HepG2 (cell line): Measurements from ENCODE around the gene PIGW. TPM values are rescaled to one million over a fixed set of nuclear protein-coding genes. Genes with fewer than 3 reads are reported as not detected.

Source experiments
- CAMTA2 ChIP-seq: sonication (generic); formaldehyde crosslinking; IDR thresholded peaks from 2 replicates; pipeline ENCODE4 v1.4.0; 2020; ENCODE audit warnings: mild to moderate bottlenecking, missing genetic modification reagents, borderline replicate concordance
- FOXA1 ChIP-seq, 2 experiments: fragments of 450-650 bp in 1 of 2; sonication (generic) in 1 of 2; formaldehyde crosslinking in 1 of 2; IDR thresholded peaks; 2 replicates each; pipeline versions ENCODE4 v1.4.0 to v1.6.1; 2016 to 2020; ENCODE audit warnings: missing genetic modification reagents in 1 of 2
- FOXK1 ChIP-seq: sonication (generic); formaldehyde crosslinking; IDR thresholded peaks from 2 replicates; pipeline ENCODE4 v1.4.0; 2020; ENCODE audit warnings: low read depth, missing genetic modification reagents, borderline replicate concordance
- IKZF1 ChIP-seq: fragments of 450-650 bp; IDR thresholded peaks from 2 replicates; pipeline ENCODE4 v1.7.1; 2016
- KLF13 ChIP-seq: sonication (generic); formaldehyde crosslinking; IDR thresholded peaks from 2 replicates; pipeline ENCODE4 v1.4.0; 2020; ENCODE audit warnings: mild to moderate bottlenecking, missing genetic modification reagents
- KLF15 ChIP-seq: sonication (generic); formaldehyde crosslinking; IDR thresholded peaks from 2 replicates; pipeline ENCODE4 v1.8.1; 2023; ENCODE audit warnings: borderline replicate concordance, mild to moderate bottlenecking, inconsistent platforms, missing genetic modification reagents, mixed read lengths
- MED8 ChIP-seq: sonication (generic); formaldehyde crosslinking; IDR thresholded peaks from 2 replicates; pipeline ENCODE4 v1.8.1; 2023; ENCODE audit warnings: mild to moderate bottlenecking, missing genetic modification reagents; ENCODE audit not compliant: insufficient replicate concordance
- MTF2 ChIP-seq: sonication (generic); formaldehyde crosslinking; IDR thresholded peaks from 2 replicates; pipeline ENCODE4 v1.5.0; 2020; ENCODE audit warnings: missing genetic modification reagents, borderline replicate concordance
- MXI1 ChIP-seq: IDR thresholded peaks from 3 replicates; pipeline ENCODE4 v1.6.1; 2012; ENCODE audit warnings: low read depth, low read length, inconsistent platforms, borderline replicate concordance
- NFKBIZ ChIP-seq: IDR thresholded peaks from 2 replicates; pipeline ENCODE4 v1.6.1; 2018; ENCODE audit warnings: missing genetic modification reagents, missing compliant biosample characterization
- RFXANK ChIP-seq: IDR thresholded peaks from 2 replicates; pipeline ENCODE4 v1.6.1; 2016
- RXRB ChIP-seq: IDR thresholded peaks from 2 replicates; pipeline ENCODE4 v1.6.1; 2016; ENCODE audit warnings: borderline replicate concordance, missing genetic modification reagents, missing compliant biosample characterization
- SRF ChIP-seq: IDR thresholded peaks from 2 replicates; pipeline ENCODE4 v1.6.1; 2011; ENCODE audit warnings: mild to moderate bottlenecking, low read depth, low read length, moderate library complexity
- SRSF1 ChIP-seq: fragments of 200-400 bp; formaldehyde crosslinking; optimal IDR thresholded peaks from 2 replicates; pipeline ENCODE3; 2017; ENCODE audit warnings: mild to moderate bottlenecking, low read depth, low read length, moderate library complexity
- TFAP4 ChIP-seq: sonication (generic); IDR thresholded peaks from 2 replicates; pipeline ENCODE4 v1.6.1; 2016; ENCODE audit warnings: low read depth, borderline replicate concordance
- TMF1 ChIP-seq: sonication (generic); formaldehyde crosslinking; IDR thresholded peaks from 2 replicates; pipeline ENCODE4 v1.8.1; 2022; ENCODE audit warnings: low read depth, missing genetic modification reagents
- ZBTB3 ChIP-seq: sonication (generic); formaldehyde crosslinking; IDR thresholded peaks from 2 replicates; pipeline ENCODE4 v1.4.0; 2020; ENCODE audit warnings: low read depth, mild to moderate bottlenecking, moderate library complexity, missing genetic modification reagents, borderline replicate concordance
- ZNF143 ChIP-seq: sonication (generic); formaldehyde crosslinking; IDR thresholded peaks from 2 replicates; pipeline ENCODE4 v1.4.0; 2020; ENCODE audit warnings: missing genetic modification reagents
- ZNF263 ChIP-seq: sonication (generic); formaldehyde crosslinking; IDR thresholded peaks from 2 replicates; pipeline ENCODE4 v1.4.0; 2020; ENCODE audit warnings: missing genetic modification reagents
- ZNF280D ChIP-seq: sonication (generic); formaldehyde crosslinking; IDR thresholded peaks from 2 replicates; pipeline ENCODE4 v1.5.1; 2020; ENCODE audit warnings: mild to moderate bottlenecking, missing genetic modification reagents
- ZNF557 ChIP-seq: sonication (generic); formaldehyde crosslinking; IDR thresholded peaks from 2 replicates; pipeline ENCODE4 v1.4.0; 2020; ENCODE audit warnings: missing genetic modification reagents
- ZNF703 ChIP-seq: sonication (generic); formaldehyde crosslinking; IDR thresholded peaks from 2 replicates; pipeline ENCODE4 v1.5.1; 2020; ENCODE audit warnings: missing genetic modification reagents, mild to moderate bottlenecking, moderate library complexity, borderline replicate concordance
- ZNF749 ChIP-seq: sonication (generic); formaldehyde crosslinking; IDR thresholded peaks from 2 replicates; pipeline ENCODE4 v1.8.0; 2022; ENCODE audit warnings: mild to moderate bottlenecking, missing genetic modification reagents, moderate library complexity, borderline replicate concordance
- ZSCAN25 ChIP-seq: sonication (generic); formaldehyde crosslinking; IDR thresholded peaks from 2 replicates; pipeline ENCODE4 v1.8.0; 2022; ENCODE audit warnings: mild to moderate bottlenecking, missing genetic modification reagents
- polyA plus RNA-seq, 8 experiments: library from polyadenylated mRNA; depleted of rRNA in 3 of 8; stranded (reverse) in 7 of 8; unstranded in 1 of 8; fragments of >200 nt; fragmentation: Illumina TruSeq in 4 of 8; extraction: Trizol in 4 of 8; gene quantifications; 2 replicates each; pipeline versions ENCODE4 v1.2.1 to v1.2.3, GENCODE V29; 2011 to 2016; ENCODE audit warnings: low read depth in 4 of 8, missing spikeins in 1 of 8, mixed read lengths in 1 of 8; ENCODE audit not compliant: insufficient read depth in 1 of 8
- total RNA-seq, 5 experiments: library from RNA; depleted of rRNA; stranded (reverse); fragments of >200 nt; fragmentation: Illumina TruSeq; extraction: Trizol; gene quantifications; 2 replicates each; pipeline ENCODE4 v1.2.3, GENCODE V29; 2016; ENCODE audit warnings: low read depth in 1 of 5
- TF ChIP-seq, protein P1 (sequence below): IDR thresholded peaks from 2 replicates; pipeline ENCODE4 v1.6.1; 2012; ENCODE audit warnings: low read depth, low read length, improper control_type of control experiment

Gene PIGW
- total and polyA plus RNA-seq, 2 of the 13 experiments (the other 11 are each of a cell fraction or from before 2014, with no cell fraction given) = 9.0 to 24.0 TPM

GRCh38 chr17:36533935-36534839 is 600 bp upstream of the PIGW start (continued):
- TF ChIP-seq ZNF143 (CRISPR knock-in tag) (no peak; the same call in 1 of the 2 replicates), ZNF703 (CRISPR knock-in tag) (0 out of 2 replicates have a peak, but pooled peaks have one; percentile 18), FOXK1 (CRISPR knock-in tag) (no peak), IKZF1 (no peak), NFKBIZ (CRISPR knock-in tag) (no peak; the same call in 1 of the 2 replicates), MED8 (CRISPR knock-in tag) (no peak), KLF15 (CRISPR knock-in tag) (no peak), MTF2 (CRISPR knock-in tag) (no peak; the same call in 1 of the 2 replicates), RXRB (CRISPR knock-in tag) (peak; percentile 12; the same call in 1 of the 2 replicates), SRSF1 (no peak), ZNF749 (CRISPR knock-in tag) (no peak), ZBTB3 (CRISPR knock-in tag) (no peak), RFXANK (CRISPR knock-in tag) (no peak), ZNF263 (CRISPR knock-in tag) (no peak), ZSCAN25 (CRISPR knock-in tag) (no peak), KLF13 (CRISPR knock-in tag) (no peak), FOXA1 (IDR thresholded peaks at IDR 0.05) (no peak), FOXA1 (CRISPR knock-in tag; IDR thresholded peaks at IDR 0.05) (no peak), MXI1 (0 out of 3 replicates have a peak, but pooled peaks have one; percentile 37), ZNF557 (CRISPR knock-in tag) (no peak), TFAP4 (peak; percentile 75; the same call in 1 of the 2 replicates), CAMTA2 (CRISPR knock-in tag) (no peak), ZNF280D (CRISPR knock-in tag) (no peak), TMF1 (no peak), SRF (no peak)
- TF ChIP-seq, protein P1, sequence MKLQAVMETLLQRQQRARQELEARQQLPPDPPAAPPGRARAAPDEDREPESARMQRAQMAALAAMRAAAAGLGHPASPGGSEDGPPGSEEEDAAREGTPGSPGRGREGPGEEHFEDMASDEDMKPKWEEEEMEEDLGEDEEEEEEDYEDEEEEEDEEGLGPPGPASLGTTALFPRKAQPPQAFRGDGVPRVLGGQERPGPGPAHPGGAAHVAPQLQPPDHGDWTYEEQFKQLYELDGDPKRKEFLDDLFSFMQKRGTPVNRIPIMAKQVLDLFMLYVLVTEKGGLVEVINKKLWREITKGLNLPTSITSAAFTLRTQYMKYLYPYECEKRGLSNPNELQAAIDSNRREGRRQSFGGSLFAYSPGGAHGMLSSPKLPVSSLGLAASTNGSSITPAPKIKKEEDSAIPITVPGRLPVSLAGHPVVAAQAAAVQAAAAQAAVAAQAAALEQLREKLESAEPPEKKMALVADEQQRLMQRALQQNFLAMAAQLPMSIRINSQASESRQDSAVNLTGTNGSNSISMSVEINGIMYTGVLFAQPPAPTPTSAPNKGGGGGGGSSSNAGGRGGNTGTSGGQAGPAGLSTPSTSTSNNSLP = no peak
